Measurements from ENCODE around the gene AFAP1. TPM values are rescaled to one million over a fixed set of nuclear protein-coding genes. Genes with fewer than 3 reads are reported as not detected.

The AFAP1 gene
- total and polyA plus RNA-seq, 2 donors (not counting 3 experiments of a cell fraction or from before 2014, with no cell fraction given): 32.3 to 103 TPM

- DNase-seq (ENCODE audit: low read depth, low spot score) (no peak), FAIRE-seq (no peak)
- TF ChIP-seq EZH2 (IDR thresholded peaks at IDR 0.05; ENCODE audit: borderline replicate concordance, low read depth, low read length, severe bottlenecking) (no peak), POLR2A (IDR thresholded peaks at IDR 0.05; ENCODE audit: low read depth, low read length) (no peak), CTCF (IDR thresholded peaks at IDR 0.05; ENCODE audit: extremely low read depth in 1 of 2, insufficient read depth in 1 of 2, low read depth in 1 of 2, low read length in 2 of 2) (no peak), GATA2 (IDR thresholded peaks at IDR 0.05; ENCODE audit: insufficient read depth, insufficient read length, low read depth, low read length) (no peak), MYC (IDR thresholded peaks at IDR 0.05; ENCODE audit: low read depth, low read length) (no peak), FOS (IDR thresholded peaks at IDR 0.05; ENCODE audit: borderline replicate concordance, insufficient read depth, low read length) (no peak), POLR2AphosphoS5 (IDR thresholded peaks at IDR 0.05; ENCODE audit: insufficient read depth, low read depth, low read length) (no peak)
- TF ChIP-seq, protein P1, sequence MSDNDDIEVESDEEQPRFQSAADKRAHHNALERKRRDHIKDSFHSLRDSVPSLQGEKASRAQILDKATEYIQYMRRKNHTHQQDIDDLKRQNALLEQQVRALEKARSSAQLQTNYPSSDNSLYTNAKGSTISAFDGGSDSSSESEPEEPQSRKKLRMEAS (IDR thresholded peaks at IDR 0.05; ENCODE audit: insufficient read depth, insufficient read length): no peak
- CTCF ChIA-PET: interaction anchor here (1.0 to 2.6 kb wide), 2 partner anchors 22 to 24 kb away, joined by 3 to 18 read pairs; no protein-coding TSS in a partner anchor
- H3K79me2 ChIP-seq (ENCODE audit: control insufficient read depth, insufficient read depth, low read length): peaks cover 63% of the 10 kb centered on the region
- no peak overlapping the region for H3K4me3 ChIP-seq (replicated peaks in 1 of 3; ENCODE audit: insufficient read depth in 1 of 3, low read depth in 1 of 3, low read length in 3 of 3)
- no peak overlapping the region for H3K27ac ChIP-seq (ENCODE audit: insufficient read depth, low read depth, low read length)
- intact Hi-C loops (cut with micrococcal nuclease) (no loop called here), dilution Hi-C loops (cut with MboI; ENCODE audit: extremely low pct_ligation_motif_present, low sequenced_read_pairs) (no loop called here)
- no TSS peak for BruUV-seq (replicated peaks)
- no peaks in the 10 kb centered on the region for H4K20me1 ChIP-seq (replicated peaks; ENCODE audit: control insufficient read depth, extremely low read depth, insufficient read depth, low read length)
- no peak overlapping the region for H2AFZ ChIP-seq (ENCODE audit: low read depth, low read length)
- H3K9me1 ChIP-seq (replicated peaks; ENCODE audit: control insufficient read depth, extremely low read depth, insufficient read depth, low read length): no peaks in the 10 kb centered on the region
- no peak overlapping the region for H3K9ac ChIP-seq (replicated peaks; ENCODE audit: extremely low read depth, insufficient read depth, low read length)
- POLR2A ChIA-PET: interaction anchor here (1.4 kb wide), 1 partner anchor 21 kb away, joined by 4 read pairs; no protein-coding TSS in a partner anchor
- peaks cover 65% of the 10 kb centered on the region for H3K4me1 ChIP-seq (ENCODE audit: control insufficient read depth, extremely low read depth, insufficient read depth, low read length)
- H3K9me3 ChIP-seq (replicated peaks; ENCODE audit: control insufficient read depth, insufficient read depth, low read length): no peaks in the 10 kb centered on the region
- no peaks in the 10 kb centered on the region for H3K27me3 ChIP-seq (ENCODE audit: control insufficient read depth in 2 of 2, insufficient read depth in 2 of 2, low read length in 2 of 2)
- H3K36me3 ChIP-seq (ENCODE audit: control insufficient read depth in 2 of 2, extremely low read depth in 1 of 2, insufficient read depth in 2 of 2, low read length in 2 of 2): peaks cover 8 to 10% of the 10 kb centered on the region in 2 experiments
- no peak overlapping the region for H3K4me2 ChIP-seq (ENCODE audit: insufficient read depth, low read length)
Measured at GRCh38 chr4:7826176-7826908, 113.3 kb downstream of the AFAP1 start.
